WTC11 (cell line): ENCODE measurements around the gene MMP24.

Experiments
- CTCF ChIP-seq: fragments of 200-600 bp; IDR thresholded peaks from 2 replicates; pipeline ENCODE4 v1.8.0; 2022; ENCODE audit warnings: antibody characterized with exemption
- E2F5 ChIP-seq: sonication (generic); formaldehyde crosslinking; IDR thresholded peaks from 2 replicates; pipeline ENCODE4 v1.8.1; 2022; ENCODE audit warnings: mild to moderate bottlenecking, moderate library complexity, missing genetic modification reagents
- FOXJ3 ChIP-seq: sonication (generic); formaldehyde crosslinking; IDR thresholded peaks from 2 replicates; pipeline ENCODE4 v1.9.0; 2021; ENCODE audit warnings: missing genetic modification reagents, mild to moderate bottlenecking, borderline replicate concordance
- FOXP1 ChIP-seq: sonication (generic); formaldehyde crosslinking; IDR thresholded peaks from 2 replicates; pipeline ENCODE4 v1.8.0; 2022; ENCODE audit warnings: missing genetic modification reagents, mild to moderate bottlenecking, moderate library complexity, borderline replicate concordance
- SMAD4 ChIP-seq: sonication (generic); formaldehyde crosslinking; IDR thresholded peaks from 2 replicates; pipeline ENCODE4 v1.8.0; 2022; ENCODE audit warnings: mild to moderate bottlenecking, missing genetic modification reagents
- SP1 ChIP-seq: sonication (generic); formaldehyde crosslinking; conservative IDR thresholded peaks from 2 replicates; pipeline ENCODE4 v1.8.1; 2022; ENCODE audit warnings: missing genetic modification reagents
- TF ChIP-seq, protein P1 (sequence below): sonication (generic); formaldehyde crosslinking; IDR thresholded peaks from 2 replicates; pipeline ENCODE4 v1.8.1; 2022; ENCODE audit warnings: missing genetic modification reagents, borderline replicate concordance
- TF ChIP-seq, protein P2 (sequence below): sonication (generic); formaldehyde crosslinking; IDR thresholded peaks from 2 replicates; pipeline ENCODE4 v1.8.0; 2022; ENCODE audit warnings: mild to moderate bottlenecking, missing genetic modification reagents
- TF ChIP-seq, protein P3 (sequence below): fragments of 250-450 bp; sonication (Bioruptor Pico); conservative IDR thresholded peaks from 2 replicates; pipeline ENCODE4 v1.9.0; 2021; ENCODE audit warnings: mild to moderate bottlenecking

- TF ChIP-seq CTCF (no peak), SMAD4 (CRISPR knock-in tag) (no peak), FOXP1 (CRISPR knock-in tag) (no peak), FOXJ3 (CRISPR knock-in tag) (no peak), SP1 (no peak), E2F5 (no peak)
- TF ChIP-seq, protein P1, sequence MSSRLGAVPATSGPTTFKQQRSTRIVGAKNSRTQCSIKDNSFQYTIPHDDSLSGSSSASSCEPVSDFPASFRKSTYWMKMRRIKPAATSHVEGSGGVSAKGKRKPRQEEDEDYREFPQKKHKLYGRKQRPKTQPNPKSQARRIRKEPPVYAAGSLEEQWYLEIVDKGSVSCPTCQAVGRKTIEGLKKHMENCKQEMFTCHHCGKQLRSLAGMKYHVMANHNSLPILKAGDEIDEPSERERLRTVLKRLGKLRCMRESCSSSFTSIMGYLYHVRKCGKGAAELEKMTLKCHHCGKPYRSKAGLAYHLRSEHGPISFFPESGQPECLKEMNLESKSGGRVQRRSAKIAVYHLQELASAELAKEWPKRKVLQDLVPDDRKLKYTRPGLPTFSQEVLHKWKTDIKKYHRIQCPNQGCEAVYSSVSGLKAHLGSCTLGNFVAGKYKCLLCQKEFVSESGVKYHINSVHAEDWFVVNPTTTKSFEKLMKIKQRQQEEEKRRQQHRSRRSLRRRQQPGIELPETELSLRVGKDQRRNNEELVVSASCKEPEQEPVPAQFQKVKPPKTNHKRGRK (CRISPR knock-in tag), result no peak
- TF ChIP-seq, protein P2, sequence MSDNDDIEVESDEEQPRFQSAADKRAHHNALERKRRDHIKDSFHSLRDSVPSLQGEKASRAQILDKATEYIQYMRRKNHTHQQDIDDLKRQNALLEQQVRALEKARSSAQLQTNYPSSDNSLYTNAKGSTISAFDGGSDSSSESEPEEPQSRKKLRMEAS (CRISPR knock-in tag), result no peak
- TF ChIP-seq, protein P3, sequence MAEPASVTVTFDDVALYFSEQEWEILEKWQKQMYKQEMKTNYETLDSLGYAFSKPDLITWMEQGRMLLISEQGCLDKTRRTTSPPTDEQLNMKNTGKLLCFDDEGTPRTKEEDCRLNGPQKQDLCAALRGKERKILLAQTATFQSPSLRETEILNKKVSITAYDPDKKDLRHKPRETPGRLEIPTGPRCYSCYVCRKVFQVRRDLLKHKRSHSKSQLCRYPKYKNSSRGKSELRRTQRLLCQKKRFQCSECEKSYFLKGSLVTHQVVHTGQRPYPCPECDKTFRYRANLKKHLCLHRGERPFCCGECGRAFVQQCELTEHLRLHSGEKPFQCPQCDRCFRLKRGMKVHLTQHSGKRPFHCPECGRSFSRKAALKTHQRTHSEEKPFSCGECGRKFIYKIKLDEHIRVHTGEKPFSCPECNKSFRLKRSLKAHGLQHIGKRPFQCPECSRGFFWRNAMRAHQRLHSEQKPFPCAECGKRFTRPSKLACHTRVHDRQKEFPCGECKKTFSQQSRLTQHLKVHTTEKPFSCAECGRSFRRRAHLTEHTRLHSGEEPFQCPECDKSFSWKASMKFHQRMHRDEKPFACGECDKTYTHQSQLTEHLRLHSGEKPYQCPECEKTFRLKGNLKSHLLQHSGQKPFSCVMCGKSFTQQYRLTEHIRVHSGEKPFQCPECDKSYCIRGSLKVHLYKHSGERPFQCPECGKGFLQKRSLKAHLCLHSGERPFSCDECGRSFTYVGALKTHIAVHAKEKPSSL, result no peak
Observed at GRCh38 chr20:35317416-35318210, 91.1 kb downstream of the MMP24 start.
